ENCODE results near the gene PDE7B. TPM values are rescaled to one million over a fixed set of nuclear protein-coding genes. Genes with fewer than 3 reads are reported as not detected.

Gene PDE7B
- total and polyA plus RNA-seq, 2 of the 8 experiments (the other 6 are each of a cell fraction or from before 2014, with no cell fraction given), result not detected

- no peak overlapping the region for H2AK5ac ChIP-seq (ENCODE audit: low read depth, low read length)
- ChIA-PET POLR2A (ENCODE audit: partially characterized antibody) (no interaction called here), CTCF (ENCODE audit: partially characterized antibody) (no interaction called here)
- no peak overlapping the region for H3K4me3 ChIP-seq (ENCODE audit: extremely low read depth in 1 of 4, insufficient read depth in 2 of 4, low read depth in 3 of 4, low read length in 4 of 4)
- H3K23me2 ChIP-seq (ENCODE audit: low read depth, low read length), result no peaks in the 10 kb centered on the region
- H3K4me1 ChIP-seq (replicated peaks in 1 of 4; ENCODE audit: control insufficient read depth in 3 of 4, insufficient read depth in 4 of 4, low read length in 3 of 4), result no peaks in the 10 kb centered on the region
- H2AFZ ChIP-seq (ENCODE audit: low read length), result no peak overlapping the region
- H2BK12ac ChIP-seq (ENCODE audit: low read depth, low read length), result no peak overlapping the region
- no peaks in the 10 kb centered on the region for H3K79me1 ChIP-seq (ENCODE audit: low read depth, low read length)
- no peak overlapping the region for H3K4ac ChIP-seq (replicated peaks; ENCODE audit: insufficient read length, low read depth, low read length)
- no peaks in the 10 kb centered on the region for H3K27me3 ChIP-seq (replicated peaks in 1 of 4; ENCODE audit: control insufficient read depth in 3 of 4, extremely low read depth in 1 of 4, insufficient read depth in 3 of 4, low read length in 3 of 4)
- no peak overlapping the region for H3K27ac ChIP-seq (ENCODE audit: low read depth, low read length)
- H3K9ac ChIP-seq (replicated peaks in 1 of 4; ENCODE audit: extremely low read depth in 1 of 4, low read depth in 3 of 4, low read length in 3 of 4), result no peak overlapping the region
- peaks cover 3 to 7% of the 10 kb centered on the region in 2 experiments; a peak in 2 of 4 replicates for H3K9me3 ChIP-seq (ENCODE audit: insufficient read depth in 2 of 2, low read depth in 1 of 2, low read length in 1 of 2)
- no peak overlapping the region for H2BK120ac ChIP-seq (replicated peaks; ENCODE audit: low read depth, low read length)
- H3K79me2 ChIP-seq (ENCODE audit: control insufficient read depth in 1 of 2, insufficient read depth in 2 of 2, low read length in 2 of 2), result no peaks in the 10 kb centered on the region
- no peak overlapping the region for H3K14ac ChIP-seq (ENCODE audit: insufficient read length)
- no peak overlapping the region for H3K23ac ChIP-seq (ENCODE audit: insufficient read length)
- no peak overlapping the region for H3K56ac ChIP-seq (replicated peaks; ENCODE audit: insufficient read length, low read depth, low read length)
- 72% methylated on average over 3 of the region's 3 CpGs; no CpG with 5 or more reads in 1 of the 2 experiments for WGBS, 2 experiments (ENCODE audit: extremely low coverage in 1 of 2, insufficient coverage in 1 of 2, insufficient read length in 1 of 2, insufficient replicate concordance in 2 of 2, low coverage in 1 of 2, low lambda C conversion rate in 2 of 2, missing lambda C conversion rate in 1 of 2)
- no peak overlapping the region for H2BK15ac ChIP-seq (ENCODE audit: low read length)
- H4K20me1 ChIP-seq (replicated peaks in 1 of 2; ENCODE audit: control insufficient read depth in 1 of 2, insufficient read depth in 2 of 2, low read length in 2 of 2), result no peaks in the 10 kb centered on the region
- H2BK5ac ChIP-seq (ENCODE audit: low read depth, low read length), result no peak overlapping the region
- H2BK20ac ChIP-seq (ENCODE audit: low read length), result no peak overlapping the region
- no peak overlapping the region for H3K18ac ChIP-seq (ENCODE audit: extremely low read depth, low read length)
- no peak overlapping the region for H3K4me2 ChIP-seq (ENCODE audit: insufficient read depth in 1 of 2, low read depth in 2 of 2, low read length in 2 of 2)
- no peak overlapping the region for H4K91ac ChIP-seq (replicated peaks; ENCODE audit: insufficient read length, low read length)
- H4K8ac ChIP-seq (ENCODE audit: extremely low read depth, insufficient read depth, low read length), result no peak overlapping the region
- no peaks in the 10 kb centered on the region for H3K36me3 ChIP-seq (ENCODE audit: control insufficient read depth in 2 of 4, insufficient read depth in 4 of 4, low read length in 3 of 4)
- no peak for DNase-seq (ENCODE audit: low read depth in 1 of 2, low spot score in 2 of 2)
- no peak for FAIRE-seq
- no peak overlapping the region for H4K5ac ChIP-seq (ENCODE audit: insufficient read length, low read depth, low read length)
- TF ChIP-seq TAF7 (optimal IDR thresholded peaks at IDR 0.05; ENCODE audit: borderline replicate concordance, low read depth, low read length), result no peak
- no peak for TF ChIP-seq TAF1 (IDR thresholded peaks at IDR 0.05; ENCODE audit: low read depth, low read length)
These were observed 144.0 kb downstream of the PDE7B start for GRCh38 chr6:135995545-135995898.

All from H1 (cell line).